Measurements from ENCODE around the gene IDH3A.

GRCh38 chr15:78149805-78150751 lies 916 bp downstream of the IDH3A start:
- TF ChIP-seq CTCF (IDR thresholded peaks at IDR 0.05; ENCODE audit: low read depth, low read length) (no peak), MYC (IDR thresholded peaks at IDR 0.05; ENCODE audit: low read depth, low read length) (no peak), POLR2A (IDR thresholded peaks at IDR 0.05; ENCODE audit: extremely low read depth, insufficient read length) (no peak)

Measured in NB4 (cell line).